NCI-H1930 (cell line): ENCODE results near the gene NTF4.
"Not testable (repeated sequence)": the region's sequence is repeated elsewhere in the genome, so short reads cannot be mapped to it uniquely, and the experiment has no call there.

Experiments used
- DNase-seq, 2 experiments: peaks; one replicate each; lab custom pipeline; 2025; lab: John Stamatoyannopoulos, UW

The NTF4 gene

DNA sequence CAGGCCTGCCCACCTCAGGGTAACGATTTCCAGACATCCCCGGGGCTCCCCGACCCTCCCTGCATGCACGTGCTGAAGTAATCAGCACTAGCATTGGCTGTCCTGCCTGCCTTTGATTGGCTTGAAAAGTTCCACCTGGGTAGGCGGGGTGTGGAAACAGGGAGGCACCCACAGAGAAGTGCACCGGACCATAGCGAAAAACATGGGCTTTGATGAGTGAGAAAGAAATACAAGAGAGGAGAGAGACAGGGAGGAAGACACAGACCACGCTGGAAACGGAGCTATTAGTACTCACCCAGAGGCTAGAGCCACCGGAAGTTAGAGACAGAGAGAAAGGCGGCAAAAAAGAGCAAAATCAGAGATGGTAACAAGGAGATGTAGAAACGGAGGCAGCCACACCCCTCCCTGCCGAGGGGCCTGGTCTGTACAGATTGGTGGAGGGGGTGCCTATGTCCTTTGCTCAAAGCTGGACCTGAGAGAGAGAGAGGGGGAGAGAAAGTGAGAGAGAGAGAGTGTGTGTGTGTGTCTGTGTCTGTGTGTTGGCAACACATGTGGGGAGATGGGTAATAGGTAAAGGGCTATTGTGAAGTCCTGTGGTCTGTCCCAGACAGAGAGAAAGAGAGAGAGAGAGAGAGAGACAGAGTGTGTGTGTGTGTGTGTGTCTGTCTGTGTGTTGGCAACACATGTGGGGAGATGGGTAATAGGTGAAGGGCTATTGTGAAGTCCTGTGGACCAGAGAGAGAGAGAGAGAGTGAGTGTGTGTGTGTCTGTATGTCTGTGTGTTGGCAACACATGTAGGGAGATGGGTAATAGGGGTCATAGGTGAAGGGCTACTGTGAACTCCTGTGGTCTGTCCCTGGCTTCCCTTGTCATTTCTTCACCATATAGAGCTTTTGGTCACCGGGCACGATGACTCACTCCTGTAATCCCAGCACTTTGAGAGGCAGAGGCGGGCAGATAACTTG, 43.4 kb downstream of the NTF4 start:
- no peak for DNase-seq

DNA sequence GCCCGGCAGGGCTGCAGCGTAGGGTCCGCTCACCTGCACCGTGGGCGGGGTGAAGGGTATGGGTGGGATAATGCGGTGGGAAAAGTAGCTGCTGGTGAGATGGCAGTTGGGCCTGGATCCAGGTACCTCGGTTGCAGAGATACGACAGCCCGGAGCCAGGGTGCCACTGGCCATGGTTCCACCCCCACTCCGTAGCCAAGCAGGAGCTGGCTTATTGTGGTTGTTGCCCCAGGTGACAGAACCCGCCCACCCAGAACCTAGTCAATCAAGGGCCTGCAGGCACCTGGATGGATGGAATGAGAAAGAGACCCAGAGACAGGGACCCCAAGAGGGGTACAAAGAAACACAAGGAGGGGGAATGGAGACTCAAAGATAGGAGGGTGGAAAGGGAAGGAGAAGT, 44.3 kb downstream of the NTF4 start:
- DNase-seq, result no peak

GRCh38 chr19:49019242-49019932, 45.2 kb downstream of the NTF4 start:
- DNase-seq, result peak; percentile 47 to 68

GRCh38 chr19:49018388-49019241, 46.0 kb downstream of the NTF4 start:
- not testable (repeated sequence) for DNase-seq

DNA sequence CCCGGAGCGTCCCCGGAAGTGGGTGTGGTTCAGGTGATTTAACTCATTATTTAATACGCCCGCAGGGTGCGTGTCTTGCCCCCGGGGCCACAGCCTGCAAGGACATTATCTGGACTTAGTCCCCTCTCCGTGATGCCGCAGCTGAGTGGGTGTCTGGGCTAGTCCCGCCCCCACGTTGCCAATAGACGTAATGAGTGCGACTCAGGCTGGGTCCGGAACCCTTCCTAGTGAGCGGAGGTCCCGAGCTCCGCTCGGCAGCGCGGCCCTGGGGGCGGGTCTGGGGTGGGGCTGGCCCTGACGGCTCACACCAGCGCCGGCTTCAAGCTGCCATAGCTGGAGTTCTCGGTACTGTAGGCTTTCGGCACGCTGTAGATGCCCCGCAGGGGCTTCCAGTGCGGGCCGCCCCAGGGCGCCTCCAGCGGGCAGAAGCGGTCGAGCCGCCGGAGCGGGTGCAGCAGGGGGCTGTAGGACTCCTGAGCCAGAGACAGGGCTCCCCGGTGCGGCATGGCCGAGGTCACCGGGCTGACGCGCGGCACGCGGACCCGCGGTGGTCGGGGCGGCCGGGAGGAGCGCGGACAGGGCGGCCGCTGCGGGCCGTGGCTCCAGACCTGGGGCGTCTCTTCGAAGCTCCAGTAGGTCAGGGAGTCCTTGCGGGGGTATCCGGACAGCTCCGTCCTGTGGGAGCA, 46.8 kb downstream of the NTF4 start:
- peak; percentile 55 to 80 for DNase-seq

- no peak for DNase-seq
Measured at GRCh38 chr19:49017041-49017665, 47.5 kb downstream of the NTF4 start, which contains the start of gene LHB. Gene LHB, minus strand, starts transcription at chr19:49017091. Its CDS starts 10 bp downstream, at chr19:49017081.

- DNase-seq, result no peak
Measured at GRCh38 chr19:49016067-49016839, 48.4 kb downstream of the NTF4 start.

DNA sequence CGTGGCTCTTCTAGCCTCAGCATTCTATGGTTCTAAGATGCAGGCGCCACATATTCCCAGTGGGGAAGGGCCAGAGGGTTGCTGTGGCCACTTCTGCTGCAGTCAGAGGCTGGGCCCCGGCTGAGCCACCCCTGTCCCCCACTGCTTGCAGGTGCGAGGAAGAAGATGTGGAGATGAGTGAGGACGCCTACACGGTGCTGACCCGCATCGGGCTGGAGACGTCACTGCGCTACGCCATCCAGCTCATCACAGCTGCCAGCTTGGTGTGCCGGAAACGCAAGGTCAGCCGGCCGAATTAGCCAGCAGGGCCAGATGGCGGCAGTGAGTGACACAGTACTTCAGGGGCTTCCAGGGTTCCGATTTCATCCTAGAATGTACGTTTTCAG, 49.8 kb downstream of the NTF4 start:
- DNase-seq, result no peak

DNA sequence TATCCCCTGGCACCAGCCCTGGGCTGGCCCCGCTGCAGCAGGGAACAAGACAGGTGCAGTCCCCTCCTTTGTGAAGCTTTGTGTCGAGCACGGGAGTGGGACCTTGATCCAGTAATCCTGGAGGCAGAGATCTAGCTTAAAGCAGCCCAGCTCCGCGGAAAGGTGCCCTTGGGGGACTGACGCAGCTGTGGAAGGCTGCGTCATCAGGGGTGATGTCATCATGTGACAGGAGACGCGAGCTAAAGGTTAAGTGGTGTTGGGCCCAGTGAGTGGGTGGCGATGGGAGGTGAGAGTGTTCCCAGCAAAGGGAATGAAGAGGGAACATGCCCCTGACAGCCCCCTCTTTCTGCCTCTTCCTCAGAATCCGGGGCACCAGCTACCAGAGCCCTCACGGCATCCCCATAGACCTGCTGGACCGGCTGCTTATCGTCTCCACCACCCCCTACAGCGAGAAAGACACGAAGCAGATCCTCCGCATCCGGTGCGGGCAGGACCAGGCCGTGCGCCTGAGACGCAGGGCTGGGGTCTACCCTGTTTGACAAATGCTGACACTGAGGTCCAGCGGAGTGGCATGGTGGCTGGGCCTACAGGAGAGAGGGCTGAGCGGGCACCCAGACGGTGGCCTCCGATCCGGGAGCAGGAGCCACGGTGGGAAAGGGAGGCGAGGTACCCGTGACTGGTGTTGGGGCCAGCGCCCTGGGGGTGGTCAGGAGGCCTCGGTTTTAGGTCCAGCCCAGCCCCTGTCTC, 50.3 kb downstream of the NTF4 start:
- no peak for DNase-seq

DNA sequence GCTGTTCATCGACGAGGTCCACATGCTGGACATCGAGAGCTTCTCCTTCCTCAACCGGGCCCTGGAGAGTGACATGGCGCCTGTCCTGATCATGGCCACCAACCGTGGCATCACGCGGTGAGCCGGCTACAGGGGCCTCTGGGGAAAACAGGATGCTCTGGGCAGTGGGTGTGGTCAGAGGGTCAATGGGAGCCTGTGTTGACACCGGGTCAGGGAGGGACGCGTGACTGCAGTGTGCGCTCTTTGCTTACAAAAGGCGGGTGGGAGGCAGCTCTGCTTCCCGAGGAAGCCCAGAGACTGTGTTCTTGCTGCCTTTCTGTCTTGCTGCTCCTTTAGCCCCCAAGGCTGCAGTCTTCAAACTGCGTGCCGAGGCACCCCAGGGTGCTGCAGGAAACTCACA, 53.4 kb downstream of the NTF4 start:
- no peak for DNase-seq
